CD4-positive, alpha-beta T cell treated with Interleukin-6 for 4 hours (primary cell): ENCODE measurements around the gene TBX15.

Experiments
- DNase-seq: peaks from one replicate; pipeline ENCODE4 v3.0.0-alpha.2; 2020; ENCODE audit warnings: mixed read lengths

The TBX15 gene

GRCh38 chr1:118878661-118879060, 109.5 kb downstream of the TBX15 start:
- DNase-seq, result no peak

- DNase-seq, result no peak
Observed at GRCh38 chr1:118877668-118878396, 110.3 kb downstream of the TBX15 start.

GRCh38 chr1:118871582-118872171, 116.5 kb downstream of the TBX15 start:
- no peak for DNase-seq

- DNase-seq, result no peak
Observed at GRCh38 chr1:118868387-118868786, 119.8 kb downstream of the TBX15 start.

GRCh38 chr1:118866330-118866729, 121.8 kb downstream of the TBX15 start:
- no peak for DNase-seq

GRCh38 chr1:118863688-118864087, 124.5 kb downstream of the TBX15 start:
- DNase-seq, result no peak

GRCh38 chr1:118862755-118863154, 125.4 kb downstream of the TBX15 start:
- DNase-seq, result no peak

- DNase-seq, result no peak
Observed at GRCh38 chr1:118861216-118861615, 126.9 kb downstream of the TBX15 start.

GRCh38 chr1:118859999-118860398, 128.1 kb downstream of the TBX15 start:
- DNase-seq, result no peak

- DNase-seq, result no peak
Observed at GRCh38 chr1:118846443-118846842, 141.7 kb downstream of the TBX15 start.

- no peak for DNase-seq
Observed at GRCh38 chr1:118842452-118843201, 145.5 kb downstream of the TBX15 start.

- no peak for DNase-seq
Observed at GRCh38 chr1:118841521-118841920, 146.6 kb downstream of the TBX15 start.
